DND-41 (cell line): ENCODE measurements around the gene MICAL1.
A peak's percentile ranks its signal among the peaks of the same experiment; 100 is the strongest.

ENCODE experiments used
- ATAC-seq: fragments of 200-7000 bp; cut with Tn5 transposase; 3 replicates; pipeline ENCODE4 v1.9.1; 2021; ENCODE audit warnings: low read depth; ENCODE audit not compliant: insufficient read depth
- DNase-seq: peaks from one replicate; pipeline ENCODE4 v3.0.0-alpha.2; 2020
- H2AFZ ChIP-seq: 2 replicates; pipeline ENCODE4 v1.6.0; 2012; ENCODE audit warnings: low read depth, low read length
- H3K27ac ChIP-seq: 2 replicates; pipeline ENCODE4 v1.5.1; 2012; ENCODE audit warnings: low read length, inconsistent platforms
- H3K27me3 ChIP-seq: fragments of 200-600 bp; sonication (generic); 2 replicates; pipeline ENCODE4 v1.6.0; 2012; ENCODE audit warnings: low read length, mild to moderate bottlenecking, inconsistent platforms; ENCODE audit not compliant: insufficient read depth, poor library complexity
- H3K36me3 ChIP-seq: 2 replicates; pipeline ENCODE4 v1.5.1; 2012; ENCODE audit warnings: low read length, inconsistent platforms; ENCODE audit not compliant: insufficient read depth
- H3K4me1 ChIP-seq: 2 replicates; pipeline ENCODE4 v1.5.1; 2012; ENCODE audit warnings: mild to moderate bottlenecking, low read length; ENCODE audit not compliant: insufficient read depth
- H3K4me2 ChIP-seq: 2 replicates; pipeline ENCODE4 v1.6.0; 2012; ENCODE audit warnings: mild to moderate bottlenecking, moderate library complexity, low read length, inconsistent platforms; ENCODE audit not compliant: insufficient read depth
- H3K4me3 ChIP-seq, 2 experiments: fragments of 200-600 bp in 1 of 2; shearing (Covaris generic) in 1 of 2; 2 replicates each; pipeline ENCODE4 v1.5.1; 2012 to 2016; ENCODE audit warnings: inconsistent platforms in 2 of 2, low read length in 2 of 2, mild to moderate bottlenecking in 2 of 2, low read depth in 1 of 2, moderate library complexity in 1 of 2
- H3K79me2 ChIP-seq: 2 replicates; pipeline ENCODE4 v1.6.0; 2012; ENCODE audit warnings: low read length, inconsistent platforms; ENCODE audit not compliant: insufficient read depth
- H3K9ac ChIP-seq: 2 replicates; pipeline ENCODE4 v1.6.0; 2012; ENCODE audit warnings: low read depth, mild to moderate bottlenecking, inconsistent platforms, low read length, moderate library complexity
- H3K9me3 ChIP-seq: 2 replicates; pipeline ENCODE4 v1.5.1; 2012; ENCODE audit warnings: low read length, moderate library complexity, mild to moderate bottlenecking, inconsistent platforms; ENCODE audit not compliant: insufficient read depth, severe bottlenecking
- H4K20me1 ChIP-seq: 2 replicates; pipeline ENCODE4 v1.6.0; 2012; ENCODE audit warnings: low read length; ENCODE audit not compliant: insufficient read depth
- EZH2 ChIP-seq: IDR thresholded peaks from 3 replicates; pipeline ENCODE4 v1.6.1; 2012; ENCODE audit warnings: borderline replicate concordance, low read depth, mild to moderate bottlenecking, moderate library complexity, low read length, inconsistent platforms; ENCODE audit not compliant: severe bottlenecking
- TF ChIP-seq, protein P1 (sequence below): IDR thresholded peaks from 2 replicates; pipeline ENCODE4 v1.5.1; 2012; ENCODE audit warnings: borderline replicate concordance, low read length, moderate library complexity, mild to moderate bottlenecking; ENCODE audit not compliant: poor library complexity, severe bottlenecking; ENCODE audit errors: extremely low read depth

MICAL1 gene

DNA sequence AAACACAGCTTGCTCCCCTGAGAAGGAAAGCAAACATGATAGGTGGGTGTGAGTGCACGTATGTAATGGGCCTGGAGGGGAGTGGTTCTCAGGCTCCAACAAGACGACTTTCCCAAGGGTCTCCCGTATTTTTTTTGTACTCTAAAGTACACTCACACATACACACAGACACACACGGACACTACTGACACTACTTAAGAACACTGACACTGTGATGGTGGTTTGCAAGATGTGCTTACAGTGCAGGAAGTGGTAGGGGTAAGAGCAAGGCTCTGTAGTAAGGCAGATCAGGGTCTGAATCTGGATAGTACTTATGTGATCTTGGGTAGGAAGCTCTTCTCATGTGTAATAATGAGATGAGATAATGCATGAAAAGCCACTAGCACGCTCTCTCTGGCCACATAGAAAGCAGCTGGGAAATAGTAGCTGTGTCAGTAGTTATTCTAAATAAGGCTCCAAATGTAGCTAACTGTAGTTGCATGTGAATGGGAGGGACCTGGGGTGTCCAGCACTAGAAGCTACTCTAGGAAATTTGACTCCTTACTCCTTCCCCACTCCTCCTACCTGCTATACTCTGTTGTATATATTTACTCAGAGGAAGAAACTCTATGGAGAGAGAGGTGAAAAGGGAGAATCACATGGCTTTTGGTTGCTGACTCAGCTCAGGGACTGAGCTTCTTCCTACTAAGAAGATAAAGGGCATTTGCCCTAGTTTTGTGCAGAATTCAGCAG, 35.8 kb upstream of the MICAL1 start:
- Histone ChIP-seq H2AFZ (peak overlapping the region; percentile 68), H3K9ac (peak overlapping the region; percentile 41), H3K79me2 (no peaks in the 10 kb centered on the region), H3K9me3 (no peaks in the 10 kb centered on the region), H3K27ac (peak overlapping the region; percentile 81), H4K20me1 (no peaks in the 10 kb centered on the region), H3K4me3 (peak overlapping the region in 1 of 2 experiments; percentile 45; a peak in 2 of 4 replicates), H3K36me3 (no peaks in the 10 kb centered on the region), H3K4me2 (peak overlapping the region; percentile 63), H3K27me3 (no peaks in the 10 kb centered on the region), H3K4me1 (peaks cover 26% of the 10 kb centered on the region)
- TF ChIP-seq EZH2, result no peak
- TF ChIP-seq, protein P1, sequence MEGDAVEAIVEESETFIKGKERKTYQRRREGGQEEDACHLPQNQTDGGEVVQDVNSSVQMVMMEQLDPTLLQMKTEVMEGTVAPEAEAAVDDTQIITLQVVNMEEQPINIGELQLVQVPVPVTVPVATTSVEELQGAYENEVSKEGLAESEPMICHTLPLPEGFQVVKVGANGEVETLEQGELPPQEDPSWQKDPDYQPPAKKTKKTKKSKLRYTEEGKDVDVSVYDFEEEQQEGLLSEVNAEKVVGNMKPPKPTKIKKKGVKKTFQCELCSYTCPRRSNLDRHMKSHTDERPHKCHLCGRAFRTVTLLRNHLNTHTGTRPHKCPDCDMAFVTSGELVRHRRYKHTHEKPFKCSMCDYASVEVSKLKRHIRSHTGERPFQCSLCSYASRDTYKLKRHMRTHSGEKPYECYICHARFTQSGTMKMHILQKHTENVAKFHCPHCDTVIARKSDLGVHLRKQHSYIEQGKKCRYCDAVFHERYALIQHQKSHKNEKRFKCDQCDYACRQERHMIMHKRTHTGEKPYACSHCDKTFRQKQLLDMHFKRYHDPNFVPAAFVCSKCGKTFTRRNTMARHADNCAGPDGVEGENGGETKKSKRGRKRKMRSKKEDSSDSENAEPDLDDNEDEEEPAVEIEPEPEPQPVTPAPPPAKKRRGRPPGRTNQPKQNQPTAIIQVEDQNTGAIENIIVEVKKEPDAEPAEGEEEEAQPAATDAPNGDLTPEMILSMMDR, result no peak
- DNase-seq, result peak; percentile 68
- ATAC-seq, result peak; percentile 99

DNA sequence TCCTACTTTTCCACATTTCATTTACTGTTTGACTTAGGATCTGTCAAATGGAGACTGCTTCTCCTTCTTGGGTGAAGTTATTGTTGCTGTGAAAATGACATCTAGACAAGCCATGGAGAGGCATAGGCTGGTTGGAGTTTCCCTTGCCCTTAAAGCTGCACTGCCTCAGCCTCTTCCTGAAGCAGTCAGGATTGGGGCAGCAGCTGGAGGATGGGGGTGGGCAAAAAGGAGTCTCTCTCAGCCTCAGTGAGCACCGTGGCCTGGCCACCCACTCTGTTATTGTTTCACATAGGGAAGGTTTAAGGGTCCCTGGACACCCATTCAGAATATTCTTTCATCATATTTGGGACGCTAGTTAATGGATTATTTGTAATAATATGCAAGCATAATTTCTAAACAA, 35.1 kb upstream of the MICAL1 start:
- ATAC-seq, result peak; percentile 41
- Histone ChIP-seq H3K36me3 (no peaks in the 10 kb centered on the region), H4K20me1 (no peaks in the 10 kb centered on the region), H3K4me2 (peak overlapping the region; percentile 63), H2AFZ (peak overlapping the region; percentile 68), H3K27me3 (no peaks in the 10 kb centered on the region), H3K4me3 (peak overlapping the region in 1 of 2 experiments; percentile 45; a peak in 2 of 4 replicates), H3K4me1 (peaks cover 26% of the 10 kb centered on the region), H3K9ac (peak overlapping the region; percentile 41), H3K9me3 (no peaks in the 10 kb centered on the region), H3K27ac (peak overlapping the region; percentile 81), H3K79me2 (no peaks in the 10 kb centered on the region)
- no peak for TF ChIP-seq EZH2
- TF ChIP-seq, protein P1, result no peak
- peak; percentile 44 for DNase-seq

DNA sequence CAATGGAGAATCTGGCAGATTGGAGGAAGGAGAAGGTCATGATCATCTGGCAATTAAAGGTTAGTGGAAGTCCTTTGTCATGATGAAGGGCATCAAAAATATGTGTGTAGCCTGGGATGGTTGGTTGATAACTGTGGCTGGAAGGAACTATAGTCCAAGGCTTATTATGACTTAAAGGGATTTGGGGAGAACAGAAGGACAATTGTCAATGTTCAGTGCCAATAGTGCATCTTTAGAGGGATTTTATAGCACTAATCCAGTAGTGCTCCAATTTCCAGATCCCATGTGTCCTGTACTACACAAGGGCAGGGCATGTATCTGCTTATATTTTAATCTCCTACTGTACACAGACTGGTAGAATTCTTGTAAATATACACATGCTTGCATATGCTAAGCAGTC, 32.4 kb upstream of the MICAL1 start:
- Histone ChIP-seq H3K9ac (no peak overlapping the region), H3K27me3 (no peaks in the 10 kb centered on the region), H3K36me3 (no peaks in the 10 kb centered on the region), H4K20me1 (no peaks in the 10 kb centered on the region), H3K4me2 (no peak overlapping the region), H3K4me1 (peaks cover 38% of the 10 kb centered on the region), H3K9me3 (no peaks in the 10 kb centered on the region), H3K4me3 (no peak overlapping the region), H3K79me2 (no peaks in the 10 kb centered on the region), H2AFZ (no peak overlapping the region), H3K27ac (no peak overlapping the region)
- no peak for TF ChIP-seq EZH2
- TF ChIP-seq, protein P1, result no peak
- no peak for ATAC-seq
- DNase-seq, result no peak
